Measurements from ENCODE around the gene MRGPRX2.

The MRGPRX2 gene

GRCh38 chr11:19071255-19071654, 10.7 kb upstream of the MRGPRX2 start:
- TF ChIP-seq, protein P1, sequence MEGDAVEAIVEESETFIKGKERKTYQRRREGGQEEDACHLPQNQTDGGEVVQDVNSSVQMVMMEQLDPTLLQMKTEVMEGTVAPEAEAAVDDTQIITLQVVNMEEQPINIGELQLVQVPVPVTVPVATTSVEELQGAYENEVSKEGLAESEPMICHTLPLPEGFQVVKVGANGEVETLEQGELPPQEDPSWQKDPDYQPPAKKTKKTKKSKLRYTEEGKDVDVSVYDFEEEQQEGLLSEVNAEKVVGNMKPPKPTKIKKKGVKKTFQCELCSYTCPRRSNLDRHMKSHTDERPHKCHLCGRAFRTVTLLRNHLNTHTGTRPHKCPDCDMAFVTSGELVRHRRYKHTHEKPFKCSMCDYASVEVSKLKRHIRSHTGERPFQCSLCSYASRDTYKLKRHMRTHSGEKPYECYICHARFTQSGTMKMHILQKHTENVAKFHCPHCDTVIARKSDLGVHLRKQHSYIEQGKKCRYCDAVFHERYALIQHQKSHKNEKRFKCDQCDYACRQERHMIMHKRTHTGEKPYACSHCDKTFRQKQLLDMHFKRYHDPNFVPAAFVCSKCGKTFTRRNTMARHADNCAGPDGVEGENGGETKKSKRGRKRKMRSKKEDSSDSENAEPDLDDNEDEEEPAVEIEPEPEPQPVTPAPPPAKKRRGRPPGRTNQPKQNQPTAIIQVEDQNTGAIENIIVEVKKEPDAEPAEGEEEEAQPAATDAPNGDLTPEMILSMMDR (IDR thresholded peaks at IDR 0.05; ENCODE audit: low read depth, low read length) = peak; percentile 95
- peak overlapping the region; percentile 6 for H3K4me3 ChIP-seq (ENCODE audit: low read depth, low read length)
- in situ Hi-C loops (cut with HindIII; ENCODE audit: low sequenced_read_pairs) = no loop called here
- DNase-seq (ENCODE audit: low read depth, low spot score) = peak; percentile 78

DNA sequence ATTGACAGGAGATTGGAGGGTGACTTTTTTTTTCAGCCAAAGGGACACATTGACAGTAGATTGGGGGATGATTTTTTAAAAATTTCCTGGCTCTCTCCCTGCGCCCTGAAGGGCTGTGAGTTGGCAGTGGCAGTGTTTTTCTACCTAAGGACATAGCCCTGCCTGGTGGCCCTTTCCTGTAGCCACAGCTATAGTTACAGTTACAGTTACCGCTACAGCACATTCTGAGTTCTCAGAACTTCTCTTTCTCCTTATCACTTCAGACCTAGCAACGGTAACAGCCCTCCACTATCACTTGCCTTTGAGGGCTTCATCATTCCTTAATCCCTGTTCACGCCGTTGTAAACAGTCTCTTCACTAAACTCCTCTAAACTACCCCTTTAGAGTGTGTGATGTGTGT, 684 bp downstream of the MRGPRX2 start:
- in situ Hi-C loops (cut with HindIII; ENCODE audit: low sequenced_read_pairs) = no loop called here
- DNase-seq (ENCODE audit: low read depth, low spot score) = no peak
- no peak overlapping the region for H3K4me3 ChIP-seq (ENCODE audit: low read depth, low read length)
- TF ChIP-seq, protein P1 (IDR thresholded peaks at IDR 0.05; ENCODE audit: low read depth, low read length) = no peak

- H3K4me3 ChIP-seq (ENCODE audit: low read depth, low read length) = no peak overlapping the region
- DNase-seq (ENCODE audit: low read depth, low spot score) = no peak
- TF ChIP-seq, protein P1 (IDR thresholded peaks at IDR 0.05; ENCODE audit: low read depth, low read length) = no peak
- in situ Hi-C loops (cut with HindIII; ENCODE audit: low sequenced_read_pairs) = no loop called here
These were observed 4.6 kb downstream of the MRGPRX2 start for GRCh38 chr11:19055905-19056304.

DNA sequence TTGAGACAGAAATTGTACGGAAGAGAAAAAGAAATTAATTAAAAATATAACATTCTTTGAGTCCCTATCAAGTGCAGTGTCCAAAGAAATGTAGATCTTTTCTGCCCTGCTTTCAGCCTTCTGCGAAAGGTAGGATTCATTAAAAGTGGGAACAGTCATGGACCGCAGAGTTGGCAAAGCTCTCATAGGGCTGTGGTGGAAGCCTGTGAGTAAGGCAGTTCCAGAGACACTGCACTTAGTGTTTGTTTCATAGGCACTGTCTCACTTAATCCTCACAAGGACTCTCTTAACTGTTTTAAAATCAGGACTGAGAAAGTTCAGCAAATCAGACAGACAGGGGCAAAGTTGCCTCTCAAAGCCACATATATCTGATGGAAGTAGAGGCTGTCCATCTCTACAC, 5.5 kb downstream of the MRGPRX2 start:
- DNase-seq (ENCODE audit: low read depth, low spot score) = peak; percentile 20
- in situ Hi-C loops (cut with HindIII; ENCODE audit: low sequenced_read_pairs) = no loop called here
- no peak overlapping the region for H3K4me3 ChIP-seq (ENCODE audit: low read depth, low read length)
- TF ChIP-seq, protein P1 (IDR thresholded peaks at IDR 0.05; ENCODE audit: low read depth, low read length) = no peak

- in situ Hi-C loops (cut with HindIII; ENCODE audit: low sequenced_read_pairs) = no loop called here
- no peak for DNase-seq (ENCODE audit: low read depth, low spot score)
- H3K4me3 ChIP-seq (ENCODE audit: low read depth, low read length) = no peak overlapping the region
- TF ChIP-seq, protein P1 (IDR thresholded peaks at IDR 0.05; ENCODE audit: low read depth, low read length) = no peak
These were observed 6.6 kb downstream of the MRGPRX2 start for GRCh38 chr11:19053909-19054308.

- no peak overlapping the region for H3K4me3 ChIP-seq (ENCODE audit: low read depth, low read length)
- in situ Hi-C loops (cut with HindIII; ENCODE audit: low sequenced_read_pairs) = no loop called here
- TF ChIP-seq, protein P1 (IDR thresholded peaks at IDR 0.05; ENCODE audit: low read depth, low read length) = no peak
- no peak for DNase-seq (ENCODE audit: low read depth, low spot score)
These were observed 10.2 kb downstream of the MRGPRX2 start for GRCh38 chr11:19050281-19050680.

- DNase-seq (ENCODE audit: low read depth, low spot score) = no peak
- in situ Hi-C loops (cut with HindIII; ENCODE audit: low sequenced_read_pairs) = no loop called here
- TF ChIP-seq, protein P1 (IDR thresholded peaks at IDR 0.05; ENCODE audit: low read depth, low read length) = no peak
- H3K4me3 ChIP-seq (ENCODE audit: low read depth, low read length) = no peak overlapping the region
These were observed 11.2 kb downstream of the MRGPRX2 start for GRCh38 chr11:19049351-19049750.
